MM.1S (cell line): ENCODE results near the gene WSCD1.

Source experiments
- DNase-seq: peaks from one replicate; pipeline ENCODE4 v3.0.0-alpha.2; 2015
- H2AFZ ChIP-seq: fragments of 300-600 bp; sonication (generic); 2 replicates; pipeline ENCODE4 v1.6.0; 2016; ENCODE audit warnings: antibody characterized with exemption, low read length
- H3F3A ChIP-seq: fragments of 300-600 bp; sonication (generic); 2 replicates; pipeline ENCODE4 v1.6.1; 2016; ENCODE audit warnings: mild to moderate bottlenecking, antibody characterized with exemption, low read length, moderate library complexity, mixed read lengths; ENCODE audit not compliant: insufficient read depth
- H3K27ac ChIP-seq: fragments of 300-600 bp; sonication (generic); 2 replicates; pipeline ENCODE4 v1.5.1; 2016; ENCODE audit warnings: mild to moderate bottlenecking, low read length
- H3K27me3 ChIP-seq: fragments of 300-600 bp; sonication (generic); replicated peaks from 2 replicates; pipeline ENCODE4 v1.6.0; 2016; ENCODE audit warnings: low read length; ENCODE audit not compliant: insufficient read depth
- H3K36me3 ChIP-seq: fragments of 300-600 bp; sonication (generic); replicated peaks from 2 replicates; pipeline ENCODE4 v1.6.1; 2016; ENCODE audit warnings: mild to moderate bottlenecking, low read length, mixed read lengths; ENCODE audit not compliant: insufficient read depth
- H3K4me1 ChIP-seq: fragments of 300-600 bp; sonication (generic); 2 replicates; pipeline ENCODE4 v1.6.1; 2016; ENCODE audit warnings: low read length, mixed read lengths
- H3K4me2 ChIP-seq: fragments of 300-600 bp; sonication (generic); 2 replicates; pipeline ENCODE4 v1.6.0; 2016; ENCODE audit warnings: low read depth, low read length
- H3K4me3 ChIP-seq: fragments of 300-600 bp; sonication (generic); 2 replicates; pipeline ENCODE4 v1.5.1; 2016; ENCODE audit warnings: low read length, mixed read lengths
- H3K79me2 ChIP-seq: fragments of 300-600 bp; sonication (generic); 2 replicates; pipeline ENCODE4 v1.6.1; 2016; ENCODE audit warnings: mixed run types, low read length, mixed read lengths
- H3K9ac ChIP-seq: fragments of 300-600 bp; sonication (generic); 2 replicates; pipeline ENCODE4 v1.6.1; 2016; ENCODE audit warnings: low read length, mixed read lengths
- H3K9me2 ChIP-seq: fragments of 300-600 bp; sonication (generic); replicated peaks from 2 replicates; pipeline ENCODE4 v1.6.1; 2016; ENCODE audit warnings: mild to moderate bottlenecking, low read length, mixed read lengths; ENCODE audit not compliant: insufficient read depth
- H3K9me3 ChIP-seq: fragments of 300-600 bp; sonication (generic); replicated peaks from 2 replicates; pipeline ENCODE4 v1.6.1; 2016; ENCODE audit warnings: mild to moderate bottlenecking, low read length, mixed read lengths; ENCODE audit not compliant: insufficient read depth
- H4K20me1 ChIP-seq: fragments of 300-600 bp; sonication (generic); 2 replicates; pipeline ENCODE4 v1.6.1; 2016; ENCODE audit warnings: mild to moderate bottlenecking, low read length, moderate library complexity, mixed read lengths; ENCODE audit not compliant: insufficient read depth
- CTCF ChIP-seq: fragments of 300-600 bp; sonication (generic); IDR thresholded peaks from 2 replicates; pipeline ENCODE4 v1.5.1; 2016; ENCODE audit warnings: antibody characterized with exemption, low read length, mixed read lengths
- EZH2 ChIP-seq: fragments of 300-600 bp; sonication (generic); optimal IDR thresholded peaks from 2 replicates; pipeline ENCODE3; 2017; ENCODE audit warnings: low read depth, mild to moderate bottlenecking, antibody characterized with exemption, low read length, mixed read lengths
- EZH2phosphoT487 ChIP-seq: fragments of 300-600 bp; sonication (generic); IDR thresholded peaks from 2 replicates; pipeline ENCODE4 v1.6.1; 2018; ENCODE audit warnings: antibody characterized with exemption, low read length

WSCD1 gene

GRCh38 chr17:6079155-6079888, 9.1 kb downstream of the WSCD1 start:
- Histone ChIP-seq H3K27ac (peak overlapping the region; percentile 80), H3K4me1 (peaks cover 26% of the 10 kb centered on the region), H2AFZ (no peak overlapping the region), H3K4me3 (no peak overlapping the region), H3F3A (peaks cover 14% of the 10 kb centered on the region), H3K79me2 (peaks cover 85% of the 10 kb centered on the region), H3K4me2 (peak overlapping the region; percentile 75), H3K27me3 (no peaks in the 10 kb centered on the region), H4K20me1 (peaks cover 4% of the 10 kb centered on the region; the same call in 1 of the 2 replicates), H3K9me2 (no peaks in the 10 kb centered on the region), H3K9ac (peak overlapping the region; percentile 19), H3K9me3 (no peaks in the 10 kb centered on the region), H3K36me3 (no peaks in the 10 kb centered on the region; the same call in none of the 2 replicates)
- DNase-seq: peak; percentile 86
- TF ChIP-seq EZH2phosphoT487 (no peak), EZH2 (no peak), CTCF (no peak)

- H3K27me3 ChIP-seq: no peaks in the 10 kb centered on the region
- H3K27ac ChIP-seq: peak overlapping the region; percentile 80; the same call in 1 of the 2 replicates
- no peak overlapping the region for H2AFZ ChIP-seq
- no peaks in the 10 kb centered on the region for H3K9me2 ChIP-seq
- no peak for DNase-seq
- H3K79me2 ChIP-seq: peaks cover 79% of the 10 kb centered on the region
- H3K9me3 ChIP-seq: no peaks in the 10 kb centered on the region
- H3K4me3 ChIP-seq: no peak overlapping the region
- peaks cover 26% of the 10 kb centered on the region for H3K4me1 ChIP-seq
- H3K36me3 ChIP-seq: no peaks in the 10 kb centered on the region; the same call in none of the 2 replicates
- peaks cover 4% of the 10 kb centered on the region; the same call in 1 of the 2 replicates for H4K20me1 ChIP-seq
- peak overlapping the region; percentile 75; the same call in 1 of the 2 replicates for H3K4me2 ChIP-seq
- no peak overlapping the region for H3K9ac ChIP-seq
- peaks cover 14% of the 10 kb centered on the region for H3F3A ChIP-seq
- TF ChIP-seq EZH2phosphoT487: no peak
- TF ChIP-seq EZH2: no peak
- TF ChIP-seq CTCF: no peak
Measured at GRCh38 chr17:6079960-6080359, 9.8 kb downstream of the WSCD1 start.

GRCh38 chr17:6080711-6081430, 10.7 kb downstream of the WSCD1 start:
- Histone ChIP-seq H3K4me1 (peaks cover 26% of the 10 kb centered on the region), H3F3A (peaks cover 14% of the 10 kb centered on the region), H3K9me2 (no peaks in the 10 kb centered on the region), H4K20me1 (peaks cover 4% of the 10 kb centered on the region; the same call in 1 of the 2 replicates), H3K36me3 (no peaks in the 10 kb centered on the region; the same call in none of the 2 replicates), H3K9me3 (no peaks in the 10 kb centered on the region), H3K79me2 (peaks cover 78% of the 10 kb centered on the region), H3K27me3 (no peaks in the 10 kb centered on the region), H3K4me3 (no peak overlapping the region), H3K9ac (no peak overlapping the region), H2AFZ (no peak overlapping the region), H3K27ac (no peak overlapping the region), H3K4me2 (no peak overlapping the region)
- TF ChIP-seq EZH2phosphoT487: no peak
- no peak for TF ChIP-seq CTCF
- no peak for TF ChIP-seq EZH2
- no peak for DNase-seq
